GM23338 (cell line): ENCODE results near the gene PGRMC2. TPM values are rescaled to one million over a fixed set of nuclear protein-coding genes. Genes with fewer than 3 reads are reported as not detected.

ENCODE experiments used
- ATAC-seq: fragments of 200-7000 bp; cut with Tn5 transposase; 3 replicates; pipeline ENCODE4 v1.9.1; 2020
- DNase-seq: peaks from one replicate; pipeline ENCODE4 v3.0.0-alpha.2; 2015; ENCODE audit warnings: low spot score
- H2AFZ ChIP-seq: fragments of 200-600 bp; sonication (generic); 2 replicates; pipeline ENCODE4 v1.8.0; 2016; ENCODE audit warnings: antibody characterized with exemption, mild to moderate bottlenecking, moderate library complexity
- H3F3A ChIP-seq: fragments of 200-600 bp; sonication (generic); replicated peaks from 2 replicates; pipeline ENCODE4 v1.8.0; 2017; ENCODE audit warnings: antibody characterized with exemption, mixed run types, low read depth
- H3K27ac ChIP-seq: fragments of 200-600 bp; sonication (generic); 2 replicates; pipeline ENCODE4 v1.6.1; 2016; ENCODE audit warnings: low read depth
- H3K27me3 ChIP-seq: fragments of 200-600 bp; sonication (generic); 2 replicates; pipeline ENCODE4 v1.8.0; 2016; ENCODE audit warnings: mild to moderate bottlenecking, mixed run types, moderate library complexity; ENCODE audit not compliant: insufficient read depth
- H3K36me3 ChIP-seq: fragments of 200-600 bp; sonication (generic); 2 replicates; pipeline ENCODE4 v1.8.0; 2016; ENCODE audit warnings: mild to moderate bottlenecking; ENCODE audit not compliant: insufficient read depth
- H3K4me1 ChIP-seq: fragments of 200-600 bp; sonication (generic); 2 replicates; pipeline ENCODE4 v1.8.0; 2016; ENCODE audit warnings: mild to moderate bottlenecking, moderate library complexity; ENCODE audit not compliant: insufficient read depth
- H3K4me2 ChIP-seq: fragments of 200-600 bp; sonication (generic); 2 replicates; pipeline ENCODE4 v1.7.1; 2017; ENCODE audit warnings: mixed run types
- H3K4me3 ChIP-seq: fragments of 200-600 bp; sonication (generic); 2 replicates; pipeline ENCODE4 v1.6.1; 2016; ENCODE audit warnings: mixed run types
- H3K79me2 ChIP-seq: fragments of 200-600 bp; sonication (generic); replicated peaks from 2 replicates; pipeline ENCODE4 v1.8.0; 2017; ENCODE audit warnings: mild to moderate bottlenecking; ENCODE audit not compliant: insufficient read depth
- H3K9me2 ChIP-seq: fragments of 200-600 bp; sonication (generic); 2 replicates; pipeline ENCODE4 v1.8.0; 2017; ENCODE audit not compliant: insufficient read depth
- H4K20me1 ChIP-seq: fragments of 200-600 bp; sonication (generic); replicated peaks from 2 replicates; pipeline ENCODE4 v1.8.0; 2017; ENCODE audit warnings: mild to moderate bottlenecking; ENCODE audit not compliant: insufficient read depth
- H3K27ac Mint-ChIP-seq: 2 replicates; pipeline ENCODE4 v1.8.0; 2020; ENCODE audit warnings: inconsistent platforms, mild to moderate bottlenecking, moderate library complexity, mixed read lengths
- H3K27me3 Mint-ChIP-seq: 3 replicates; pipeline ENCODE4 v1.8.0; 2022; ENCODE audit warnings: low read depth, mild to moderate bottlenecking, moderate library complexity, mixed read lengths, inconsistent platforms; ENCODE audit not compliant: insufficient read depth, poor library complexity
- H3K36me3 Mint-ChIP-seq: 3 replicates; pipeline ENCODE4 v1.8.0; 2021; ENCODE audit warnings: low read depth, mild to moderate bottlenecking, inconsistent platforms, moderate library complexity, mixed read lengths
- H3K4me1 Mint-ChIP-seq: 3 replicates; pipeline ENCODE4 v1.8.0; 2020; ENCODE audit warnings: mild to moderate bottlenecking, inconsistent platforms, mixed read lengths
- H3K4me3 Mint-ChIP-seq: 3 replicates; pipeline ENCODE4 v1.8.0; 2021; ENCODE audit warnings: moderate library complexity, mild to moderate bottlenecking, inconsistent platforms, mixed read lengths
- H3K9me3 Mint-ChIP-seq: 3 replicates; pipeline ENCODE4 v1.8.0; 2020; ENCODE audit warnings: moderate library complexity, mild to moderate bottlenecking, inconsistent platforms, mixed read lengths
- CREB1 ChIP-seq: fragments of 250-450 bp; sonication (Bioruptor Pico); IDR thresholded peaks from 2 replicates; pipeline ENCODE4 v1.5.0; 2020; ENCODE audit warnings: low read depth, mild to moderate bottlenecking, moderate library complexity
- EZH2 ChIP-seq: fragments of 200-600 bp; sonication (generic); IDR thresholded peaks from one replicate; pipeline ENCODE4 v1.8.0; 2017; ENCODE audit warnings: antibody characterized with exemption, mild to moderate bottlenecking, low read depth; ENCODE audit not compliant: unreplicated experiment
- EZH2phosphoT487 ChIP-seq: fragments of 200-600 bp; sonication (generic); IDR thresholded peaks from one replicate; pipeline ENCODE4 v1.8.1; 2018; ENCODE audit warnings: antibody characterized with exemption; ENCODE audit not compliant: unreplicated experiment
- JUNB ChIP-seq: IDR thresholded peaks from one replicate; pipeline ENCODE4 v1.6.1; 2016; ENCODE audit warnings: antibody characterized with exemption; ENCODE audit not compliant: unreplicated experiment
- NANOG ChIP-seq: IDR thresholded peaks from 2 replicates; pipeline ENCODE4 v1.6.1; 2016; ENCODE audit warnings: antibody characterized with exemption, borderline replicate concordance
- POLR2AphosphoS5 ChIP-seq: IDR thresholded peaks from 2 replicates; pipeline ENCODE4 v1.6.1; 2016; ENCODE audit warnings: antibody characterized with exemption, low read depth
- STAT1 ChIP-seq: IDR thresholded peaks from one replicate; pipeline ENCODE4 v1.6.1; 2016; ENCODE audit warnings: antibody characterized with exemption; ENCODE audit not compliant: unreplicated experiment
- ZNF114 ChIP-seq: fragments of 250-450 bp; sonication (Bioruptor Pico); IDR thresholded peaks from 2 replicates; pipeline ENCODE4 v1.5.0; 2020; ENCODE audit warnings: mild to moderate bottlenecking, moderate library complexity
- ZNF331 ChIP-seq: fragments of 250-450 bp; sonication (Bioruptor Pico); IDR thresholded peaks from 2 replicates; pipeline ENCODE4 v1.5.0; 2020; ENCODE audit warnings: low read depth, mild to moderate bottlenecking, moderate library complexity
- polyA plus RNA-seq: library from polyadenylated mRNA; unstranded; fragments of >200 nt; fragmentation: Nextera tagmentation; extraction: Ambion mirVana; gene quantifications from 2 replicates; pipeline ENCODE4 v1.2.1, GENCODE V29; 2016
- total RNA-seq: library from RNA; depleted of rRNA; stranded (reverse); fragments of >200 nt; shearing (Covaris generic); gene quantifications from 2 replicates; pipeline ENCODE4 v1.2.3, GENCODE V29; 2014
- TF ChIP-seq, protein P1 (sequence below): IDR thresholded peaks from 2 replicates; pipeline ENCODE4 v1.6.1; 2016; ENCODE audit warnings: antibody characterized with exemption
- TF ChIP-seq, protein P2 (sequence below): fragments of 250-450 bp; sonication (Bioruptor Pico); IDR thresholded peaks from 2 replicates; pipeline ENCODE4 v1.5.0; 2020; ENCODE audit warnings: mild to moderate bottlenecking, moderate library complexity
- TF ChIP-seq, protein P3 (sequence below), 2 experiments: fragments of 200-600 bp in 1 of 2; sonication (generic) in 1 of 2; conservative IDR thresholded peaks; 2 replicates each; pipeline versions ENCODE4 v1.5.1 to v1.6.1; 2016 to 2017; ENCODE audit warnings: antibody characterized with exemption in 2 of 2, low read depth in 2 of 2, mild to moderate bottlenecking in 2 of 2, moderate library complexity in 1 of 2
- TF ChIP-seq, protein P4 (sequence below): IDR thresholded peaks from one replicate; pipeline ENCODE4 v1.6.1; 2018; ENCODE audit warnings: antibody characterized with exemption; ENCODE audit not compliant: unreplicated experiment

The PGRMC2 gene
- total and polyA plus RNA-seq, 2 experiments from 2014 or later, result 40.2 to 61.9 TPM

DNA sequence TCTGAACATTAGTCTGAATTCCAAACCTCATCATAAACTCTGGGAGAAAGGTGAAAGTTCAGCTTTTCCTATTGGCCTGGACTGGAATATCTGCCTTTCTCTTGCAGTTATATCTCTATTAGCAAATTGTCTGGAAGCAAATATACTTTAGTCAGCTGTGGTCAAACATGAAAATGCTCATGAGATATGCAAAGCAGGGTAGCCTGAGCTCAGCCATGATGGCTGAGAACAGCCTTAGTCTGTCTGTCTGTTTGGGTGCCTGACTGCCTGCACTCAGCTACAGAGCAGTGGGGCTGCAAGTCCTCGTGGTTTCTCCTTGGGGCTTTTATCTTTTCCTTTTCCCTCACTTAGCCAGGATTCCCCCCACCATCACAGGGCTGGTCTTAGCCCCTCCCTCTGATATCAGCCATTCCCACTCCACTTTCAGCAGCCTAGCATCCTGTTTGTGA lies 19.5 kb upstream of the PGRMC2 start:
- no peak overlapping the region for H3K27ac ChIP-seq
- no peaks in the 10 kb centered on the region for H3K9me2 ChIP-seq
- no peaks in the 10 kb centered on the region for H3K27me3 ChIP-seq
- H3K27me3 Mint-ChIP-seq, result no peaks in the 10 kb centered on the region
- TF ChIP-seq POLR2AphosphoS5, result no peak
- TF ChIP-seq, protein P1, sequence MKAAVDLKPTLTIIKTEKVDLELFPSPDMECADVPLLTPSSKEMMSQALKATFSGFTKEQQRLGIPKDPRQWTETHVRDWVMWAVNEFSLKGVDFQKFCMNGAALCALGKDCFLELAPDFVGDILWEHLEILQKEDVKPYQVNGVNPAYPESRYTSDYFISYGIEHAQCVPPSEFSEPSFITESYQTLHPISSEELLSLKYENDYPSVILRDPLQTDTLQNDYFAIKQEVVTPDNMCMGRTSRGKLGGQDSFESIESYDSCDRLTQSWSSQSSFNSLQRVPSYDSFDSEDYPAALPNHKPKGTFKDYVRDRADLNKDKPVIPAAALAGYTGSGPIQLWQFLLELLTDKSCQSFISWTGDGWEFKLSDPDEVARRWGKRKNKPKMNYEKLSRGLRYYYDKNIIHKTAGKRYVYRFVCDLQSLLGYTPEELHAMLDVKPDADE, result no peak
- TF ChIP-seq, protein P2, sequence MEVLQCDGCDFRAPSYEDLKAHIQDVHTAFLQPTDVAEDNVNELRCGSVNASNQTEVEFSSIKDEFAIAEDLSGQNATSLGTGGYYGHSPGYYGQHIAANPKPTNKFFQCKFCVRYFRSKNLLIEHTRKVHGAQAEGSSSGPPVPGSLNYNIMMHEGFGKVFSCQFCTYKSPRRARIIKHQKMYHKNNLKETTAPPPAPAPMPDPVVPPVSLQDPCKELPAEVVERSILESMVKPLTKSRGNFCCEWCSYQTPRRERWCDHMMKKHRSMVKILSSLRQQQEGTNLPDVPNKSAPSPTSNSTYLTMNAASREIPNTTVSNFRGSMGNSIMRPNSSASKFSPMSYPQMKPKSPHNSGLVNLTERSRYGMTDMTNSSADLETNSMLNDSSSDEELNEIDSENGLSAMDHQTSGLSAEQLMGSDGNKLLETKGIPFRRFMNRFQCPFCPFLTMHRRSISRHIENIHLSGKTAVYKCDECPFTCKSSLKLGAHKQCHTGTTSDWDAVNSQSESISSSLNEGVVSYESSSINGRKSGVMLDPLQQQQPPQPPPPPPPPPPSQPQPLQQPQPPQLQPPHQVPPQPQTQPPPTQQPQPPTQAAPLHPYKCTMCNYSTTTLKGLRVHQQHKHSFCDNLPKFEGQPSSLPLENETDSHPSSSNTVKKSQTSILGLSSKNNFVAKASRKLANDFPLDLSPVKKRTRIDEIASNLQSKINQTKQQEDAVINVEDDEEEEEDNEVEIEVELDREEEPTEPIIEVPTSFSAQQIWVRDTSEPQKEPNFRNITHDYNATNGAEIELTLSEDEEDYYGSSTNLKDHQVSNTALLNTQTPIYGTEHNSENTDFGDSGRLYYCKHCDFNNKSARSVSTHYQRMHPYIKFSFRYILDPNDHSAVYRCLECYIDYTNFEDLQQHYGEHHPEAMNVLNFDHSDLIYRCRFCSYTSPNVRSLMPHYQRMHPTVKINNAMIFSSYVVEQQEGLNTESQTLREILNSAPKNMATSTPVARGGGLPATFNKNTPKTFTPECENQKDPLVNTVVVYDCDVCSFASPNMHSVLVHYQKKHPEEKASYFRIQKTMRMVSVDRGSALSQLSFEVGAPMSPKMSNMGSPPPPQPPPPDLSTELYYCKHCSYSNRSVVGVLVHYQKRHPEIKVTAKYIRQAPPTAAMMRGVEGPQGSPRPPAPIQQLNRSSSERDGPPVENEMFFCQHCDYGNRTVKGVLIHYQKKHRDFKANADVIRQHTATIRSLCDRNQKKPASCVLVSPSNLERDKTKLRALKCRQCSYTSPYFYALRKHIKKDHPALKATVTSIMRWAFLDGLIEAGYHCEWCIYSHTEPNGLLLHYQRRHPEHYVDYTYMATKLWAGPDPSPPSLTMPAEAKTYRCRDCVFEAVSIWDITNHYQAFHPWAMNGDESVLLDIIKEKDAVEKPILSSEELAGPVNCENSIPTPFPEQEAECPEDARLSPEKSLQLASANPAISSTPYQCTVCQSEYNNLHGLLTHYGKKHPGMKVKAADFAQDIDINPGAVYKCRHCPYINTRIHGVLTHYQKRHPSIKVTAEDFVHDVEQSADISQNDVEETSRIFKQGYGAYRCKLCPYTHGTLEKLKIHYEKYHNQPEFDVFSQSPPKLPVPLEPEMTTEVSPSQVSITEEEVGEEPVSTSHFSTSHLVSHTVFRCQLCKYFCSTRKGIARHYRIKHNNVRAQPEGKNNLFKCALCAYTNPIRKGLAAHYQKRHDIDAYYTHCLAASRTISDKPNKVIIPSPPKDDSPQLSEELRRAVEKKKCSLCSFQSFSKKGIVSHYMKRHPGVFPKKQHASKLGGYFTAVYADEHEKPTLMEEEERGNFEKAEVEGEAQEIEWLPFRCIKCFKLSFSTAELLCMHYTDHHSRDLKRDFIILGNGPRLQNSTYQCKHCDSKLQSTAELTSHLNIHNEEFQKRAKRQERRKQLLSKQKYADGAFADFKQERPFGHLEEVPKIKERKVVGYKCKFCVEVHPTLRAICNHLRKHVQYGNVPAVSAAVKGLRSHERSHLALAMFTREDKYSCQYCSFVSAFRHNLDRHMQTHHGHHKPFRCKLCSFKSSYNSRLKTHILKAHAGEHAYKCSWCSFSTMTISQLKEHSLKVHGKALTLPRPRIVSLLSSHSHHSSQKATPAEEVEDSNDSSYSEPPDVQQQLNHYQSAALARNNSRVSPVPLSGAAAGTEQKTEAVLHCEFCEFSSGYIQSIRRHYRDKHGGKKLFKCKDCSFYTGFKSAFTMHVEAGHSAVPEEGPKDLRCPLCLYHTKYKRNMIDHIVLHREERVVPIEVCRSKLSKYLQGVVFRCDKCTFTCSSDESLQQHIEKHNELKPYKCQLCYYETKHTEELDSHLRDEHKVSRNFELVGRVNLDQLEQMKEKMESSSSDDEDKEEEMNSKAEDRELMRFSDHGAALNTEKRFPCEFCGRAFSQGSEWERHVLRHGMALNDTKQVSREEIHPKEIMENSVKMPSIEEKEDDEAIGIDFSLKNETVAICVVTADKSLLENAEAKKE (CRISPR knock-in tag), result no peak
- TF ChIP-seq JUNB, result no peak
- no peak for TF ChIP-seq STAT1
- TF ChIP-seq ZNF114, result no peak
- TF ChIP-seq EZH2, result no peak
- no peak for TF ChIP-seq ZNF331
- no peak for TF ChIP-seq EZH2phosphoT487
- no peak for TF ChIP-seq NANOG
- TF ChIP-seq, protein P3, sequence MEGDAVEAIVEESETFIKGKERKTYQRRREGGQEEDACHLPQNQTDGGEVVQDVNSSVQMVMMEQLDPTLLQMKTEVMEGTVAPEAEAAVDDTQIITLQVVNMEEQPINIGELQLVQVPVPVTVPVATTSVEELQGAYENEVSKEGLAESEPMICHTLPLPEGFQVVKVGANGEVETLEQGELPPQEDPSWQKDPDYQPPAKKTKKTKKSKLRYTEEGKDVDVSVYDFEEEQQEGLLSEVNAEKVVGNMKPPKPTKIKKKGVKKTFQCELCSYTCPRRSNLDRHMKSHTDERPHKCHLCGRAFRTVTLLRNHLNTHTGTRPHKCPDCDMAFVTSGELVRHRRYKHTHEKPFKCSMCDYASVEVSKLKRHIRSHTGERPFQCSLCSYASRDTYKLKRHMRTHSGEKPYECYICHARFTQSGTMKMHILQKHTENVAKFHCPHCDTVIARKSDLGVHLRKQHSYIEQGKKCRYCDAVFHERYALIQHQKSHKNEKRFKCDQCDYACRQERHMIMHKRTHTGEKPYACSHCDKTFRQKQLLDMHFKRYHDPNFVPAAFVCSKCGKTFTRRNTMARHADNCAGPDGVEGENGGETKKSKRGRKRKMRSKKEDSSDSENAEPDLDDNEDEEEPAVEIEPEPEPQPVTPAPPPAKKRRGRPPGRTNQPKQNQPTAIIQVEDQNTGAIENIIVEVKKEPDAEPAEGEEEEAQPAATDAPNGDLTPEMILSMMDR (conservative IDR thresholded peaks at IDR 0.05; ENCODE audit: low read depth in 2 of 2), result no peak
- TF ChIP-seq CREB1 (CRISPR knock-in tag), result no peak
- TF ChIP-seq, protein P4, sequence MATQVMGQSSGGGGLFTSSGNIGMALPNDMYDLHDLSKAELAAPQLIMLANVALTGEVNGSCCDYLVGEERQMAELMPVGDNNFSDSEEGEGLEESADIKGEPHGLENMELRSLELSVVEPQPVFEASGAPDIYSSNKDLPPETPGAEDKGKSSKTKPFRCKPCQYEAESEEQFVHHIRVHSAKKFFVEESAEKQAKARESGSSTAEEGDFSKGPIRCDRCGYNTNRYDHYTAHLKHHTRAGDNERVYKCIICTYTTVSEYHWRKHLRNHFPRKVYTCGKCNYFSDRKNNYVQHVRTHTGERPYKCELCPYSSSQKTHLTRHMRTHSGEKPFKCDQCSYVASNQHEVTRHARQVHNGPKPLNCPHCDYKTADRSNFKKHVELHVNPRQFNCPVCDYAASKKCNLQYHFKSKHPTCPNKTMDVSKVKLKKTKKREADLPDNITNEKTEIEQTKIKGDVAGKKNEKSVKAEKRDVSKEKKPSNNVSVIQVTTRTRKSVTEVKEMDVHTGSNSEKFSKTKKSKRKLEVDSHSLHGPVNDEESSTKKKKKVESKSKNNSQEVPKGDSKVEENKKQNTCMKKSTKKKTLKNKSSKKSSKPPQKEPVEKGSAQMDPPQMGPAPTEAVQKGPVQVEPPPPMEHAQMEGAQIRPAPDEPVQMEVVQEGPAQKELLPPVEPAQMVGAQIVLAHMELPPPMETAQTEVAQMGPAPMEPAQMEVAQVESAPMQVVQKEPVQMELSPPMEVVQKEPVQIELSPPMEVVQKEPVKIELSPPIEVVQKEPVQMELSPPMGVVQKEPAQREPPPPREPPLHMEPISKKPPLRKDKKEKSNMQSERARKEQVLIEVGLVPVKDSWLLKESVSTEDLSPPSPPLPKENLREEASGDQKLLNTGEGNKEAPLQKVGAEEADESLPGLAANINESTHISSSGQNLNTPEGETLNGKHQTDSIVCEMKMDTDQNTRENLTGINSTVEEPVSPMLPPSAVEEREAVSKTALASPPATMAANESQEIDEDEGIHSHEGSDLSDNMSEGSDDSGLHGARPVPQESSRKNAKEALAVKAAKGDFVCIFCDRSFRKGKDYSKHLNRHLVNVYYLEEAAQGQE, result no peak
- no peak overlapping the region for H3K4me3 ChIP-seq
- no peak for ATAC-seq
- H3K4me1 ChIP-seq, result peaks cover 8% of the 10 kb centered on the region
- no peak overlapping the region for H3K4me2 ChIP-seq
- DNase-seq, result no peak
- no peak overlapping the region for H3K4me3 Mint-ChIP-seq
- no peaks in the 10 kb centered on the region for H3K9me3 Mint-ChIP-seq
- no peaks in the 10 kb centered on the region for H3K79me2 ChIP-seq
- no peaks in the 10 kb centered on the region for H4K20me1 ChIP-seq
- no peak overlapping the region for H2AFZ ChIP-seq
- H3K36me3 Mint-ChIP-seq, result no peaks in the 10 kb centered on the region
- peak overlapping the region; percentile 14; the same call in 1 of the 2 replicates for H3K27ac Mint-ChIP-seq
- no peaks in the 10 kb centered on the region for H3K36me3 ChIP-seq
- H3F3A ChIP-seq, result no peaks in the 10 kb centered on the region
- peaks cover 20% of the 10 kb centered on the region for H3K4me1 Mint-ChIP-seq
